Naive thymus-derived CD8-positive, alpha-beta T cell (primary cell): ENCODE data around the gene SEMA4G. TPM values are rescaled to one million over a fixed set of nuclear protein-coding genes. Genes with fewer than 3 reads are reported as not detected.
"Not testable (repeated sequence)": the region's sequence is repeated elsewhere in the genome, so short reads cannot be mapped to it uniquely, and the experiment has no call there.

Experiments used
- ATAC-seq, 2 donors: fragments of 150-1000 bp; cut with Tn5 transposase in 1 of 2; sonication (Bioruptor Pico), chemical (Tn5 transposase) in 1 of 2; 1 replicate in 1 of 2; 2 replicates in 1 of 2; pipeline ENCODE4 v1.10.0; 2021; ENCODE audit warnings: mild to moderate bottlenecking in 2 of 2, moderate library complexity in 2 of 2
- POLR2A ChIA-PET: fragments of 350-600 bp; sonication (Branson Sonifier 250); formaldehyde crosslinking; loops from one replicate; lab custom pipeline; 2021; ENCODE audit warnings: antibody characterized with exemption; lab: Charles Lee
- DNase-seq, 10 donors: peaks; one replicate each; pipeline versions ENCODE4 v3.0.0 to v3.0.0-alpha.2; 2020 to 2022
- H3K27ac Mint-ChIP-seq, 10 donors: one replicate each; pipeline ENCODE4 v1.8.0; 2020 to 2022; ENCODE audit warnings: mild to moderate bottlenecking in 10 of 10, mixed read lengths in 10 of 10, moderate library complexity in 4 of 10, inconsistent platforms in 1 of 10
- H3K27me3 Mint-ChIP-seq, 5 donors: one replicate each; pipeline ENCODE4 v1.8.0; 2021 to 2022; ENCODE audit warnings: mixed read lengths in 5 of 5
- H3K36me3 Mint-ChIP-seq, 3 donors: one replicate each; pipeline ENCODE4 v1.8.0; 2020 to 2022; ENCODE audit warnings: mixed read lengths in 3 of 3, mild to moderate bottlenecking in 2 of 3, inconsistent platforms in 1 of 3
- H3K4me1 Mint-ChIP-seq, 4 donors: one replicate each; pipeline ENCODE4 v1.8.0; 2021 to 2022; ENCODE audit warnings: mixed read lengths in 4 of 4
- H3K4me3 Mint-ChIP-seq, 10 donors: one replicate each; pipeline ENCODE4 v1.8.0; 2020 to 2022; ENCODE audit warnings: mild to moderate bottlenecking in 10 of 10, mixed read lengths in 10 of 10, moderate library complexity in 6 of 10, inconsistent platforms in 1 of 10
- H3K9me3 Mint-ChIP-seq, 9 donors: one replicate each; pipeline ENCODE4 v1.8.0; 2020 to 2022; ENCODE audit warnings: mixed read lengths in 9 of 9, mild to moderate bottlenecking in 3 of 9, inconsistent platforms in 1 of 9, moderate library complexity in 1 of 9
- polyA plus RNA-seq, 3 donors: library from polyadenylated mRNA; unstranded; fragments of 300-500 nt; fragmentation: Illumina TruSeq; gene quantifications; one replicate each; pipeline ENCODE4 v1.2.3, GENCODE V29; 2021
- total RNA-seq, 8 experiments: library from RNA in 2 of 8; stranded (reverse) in 2 of 8; gene quantifications; one replicate each; pipeline ENCODE4 v1.2.3 and lab custom pipeline; 2021 to 2026

Gene SEMA4G
- total and polyA plus RNA-seq, 5 experiments from 2014 or later: 0.14 to 2.0 (median 1.6) TPM; not detected in 2

GRCh38 chr10:100972115-100972903 lies 3.0 kb downstream of the SEMA4G start:
- Mint-ChIP-seq H3K4me3 (no peak overlapping the region), H3K4me1 (peaks cover 6 to 28% (median 13%) of the 10 kb centered on the region in 4 donors), H3K36me3 (peaks cover 0 to 8% (median 0%) of the 10 kb centered on the region in 3 donors), H3K9me3 (no peaks in the 10 kb centered on the region), H3K27ac (peak overlapping the region in 1 of 10 donors; percentile 48), H3K27me3 (no peaks in the 10 kb centered on the region)
- DNase-seq (no peak), ATAC-seq (no peak)
- POLR2A ChIA-PET: no interaction called here

GRCh38 chr10:100972904-100973535 lies 3.7 kb downstream of the SEMA4G start:
- Mint-ChIP-seq H3K27me3 (no peaks in the 10 kb centered on the region), H3K4me1 (peaks cover 6 to 28% (median 12%) of the 10 kb centered on the region in 4 donors), H3K36me3 (peaks cover 0 to 6% (median 0%) of the 10 kb centered on the region in 3 donors), H3K4me3 (no peak overlapping the region), H3K27ac (peak overlapping the region in 1 of 10 donors; percentile 48), H3K9me3 (no peaks in the 10 kb centered on the region)
- ATAC-seq (no peak), DNase-seq (no peak)
- POLR2A ChIA-PET: interaction anchor here (0.6 kb wide), 1 partner anchor 500 kb away, joined by 3 read pairs; no protein-coding TSS in a partner anchor

- DNase-seq, H3K27ac Mint-ChIP-seq, H3K27me3 Mint-ChIP-seq, ATAC-seq, H3K9me3 Mint-ChIP-seq, H3K4me3 Mint-ChIP-seq: not testable (repeated sequence)
- Mint-ChIP-seq H3K4me1 (peaks cover 0 to 11% (median 3%) of the 10 kb centered on the region in 4 donors), H3K36me3 (peaks cover 0 to 17% (median 0%) of the 10 kb centered on the region in 3 donors)
- POLR2A ChIA-PET: interaction anchor here (1.2 to 1.5 kb wide), 2 partner anchors 11 to 24 kb away, joined by 4 read pairs; partner anchors contain the start of genes LZTS2, MRPL43 and TWNK
These were observed 6.1 kb downstream of the SEMA4G start for GRCh38 chr10:100975397-100975796.

- Mint-ChIP-seq H3K27ac (peak overlapping the region in 5 of 10 donors; percentile 6 to 83 (median 67)), H3K27me3 (no peaks in the 10 kb centered on the region), H3K9me3 (no peaks in the 10 kb centered on the region), H3K4me1 (peaks cover 0 to 11% (median 0%) of the 10 kb centered on the region in 4 donors), H3K36me3 (peaks cover 0 to 29% (median 3%) of the 10 kb centered on the region in 3 donors), H3K4me3 (no peak overlapping the region)
- ATAC-seq (no peak), DNase-seq (no peak)
- POLR2A ChIA-PET: no interaction called here
These were observed 7.6 kb downstream of the SEMA4G start for GRCh38 chr10:100976906-100977305.

- no peak for DNase-seq
- peaks cover 0 to 35% (median 7%) of the 10 kb centered on the region in 3 donors for H3K36me3 Mint-ChIP-seq
- POLR2A ChIA-PET: no interaction called here
- H3K27me3 Mint-ChIP-seq: no peaks in the 10 kb centered on the region
- H3K27ac Mint-ChIP-seq: peak overlapping the region in 2 of 10 donors; percentile 33 to 83
- H3K4me3 Mint-ChIP-seq: no peak overlapping the region
- peaks cover 0 to 11% (median 0%) of the 10 kb centered on the region in 4 donors for H3K4me1 Mint-ChIP-seq
- no peaks in the 10 kb centered on the region for H3K9me3 Mint-ChIP-seq
- no peak for ATAC-seq
These were observed 8.1 kb downstream of the SEMA4G start for GRCh38 chr10:100977436-100977835.

GRCh38 chr10:100978121-100978900 lies 9.0 kb downstream of the SEMA4G start:
- POLR2A ChIA-PET: no interaction called here
- ATAC-seq: no peak
- peaks cover 0 to 39% (median 10%) of the 10 kb centered on the region in 3 donors for H3K36me3 Mint-ChIP-seq
- peaks cover 0 to 11% (median 0%) of the 10 kb centered on the region in 4 donors for H3K4me1 Mint-ChIP-seq
- no peaks in the 10 kb centered on the region for H3K9me3 Mint-ChIP-seq
- no peaks in the 10 kb centered on the region for H3K27me3 Mint-ChIP-seq
- DNase-seq: no peak
- H3K27ac Mint-ChIP-seq: peak overlapping the region in 1 of 10 donors; percentile 65
- H3K4me3 Mint-ChIP-seq: no peak overlapping the region

- Mint-ChIP-seq H3K27me3 (no peaks in the 10 kb centered on the region), H3K4me3 (no peak overlapping the region), H3K27ac (peak overlapping the region in 1 of 10 donors; percentile 65), H3K4me1 (peaks cover 0 to 11% (median 0%) of the 10 kb centered on the region in 4 donors), H3K36me3 (peaks cover 0 to 39% (median 10%) of the 10 kb centered on the region in 3 donors), H3K9me3 (no peaks in the 10 kb centered on the region)
- no peak for ATAC-seq
- DNase-seq: no peak
- POLR2A ChIA-PET: interaction anchor here (1.3 kb wide), 1 partner anchor 10 kb away, joined by 3 read pairs; the partner anchor contains the start of gene SEMA4G
These were observed 9.5 kb downstream of the SEMA4G start for GRCh38 chr10:100978901-100979195.

- ATAC-seq: no peak
- H3K9me3 Mint-ChIP-seq: no peaks in the 10 kb centered on the region
- DNase-seq: no peak
- H3K27me3 Mint-ChIP-seq: no peaks in the 10 kb centered on the region
- H3K36me3 Mint-ChIP-seq: peaks cover 0 to 46% (median 13%) of the 10 kb centered on the region in 3 donors
- H3K4me1 Mint-ChIP-seq: peaks cover 0 to 13% (median 1%) of the 10 kb centered on the region in 4 donors
- no peak overlapping the region for H3K4me3 Mint-ChIP-seq
- peak overlapping the region in 1 of 10 donors; percentile 72 for H3K27ac Mint-ChIP-seq
- POLR2A ChIA-PET: interaction anchor here (0.8 to 1.3 kb wide), 3 partner anchors 11 to 36 kb away, joined by 3 read pairs; partner anchors contain the start of gene SEMA4G
These were observed 10.5 kb downstream of the SEMA4G start for GRCh38 chr10:100979791-100980272.

- DNase-seq (no peak), ATAC-seq (no peak)
- Mint-ChIP-seq H3K27me3 (no peaks in the 10 kb centered on the region), H3K4me3 (no peak overlapping the region), H3K4me1 (peaks cover 1 to 13% (median 3%) of the 10 kb centered on the region in 4 donors), H3K36me3 (peaks cover 0 to 46% (median 13%) of the 10 kb centered on the region in 3 donors), H3K27ac (peak overlapping the region in 1 of 10 donors; percentile 72), H3K9me3 (no peaks in the 10 kb centered on the region)
- POLR2A ChIA-PET: no interaction called here
These were observed 11.0 kb downstream of the SEMA4G start for GRCh38 chr10:100980311-100980710.

- no peaks in the 10 kb centered on the region for H3K27me3 Mint-ChIP-seq
- no peak overlapping the region for H3K27ac Mint-ChIP-seq
- ATAC-seq: no peak
- peaks cover 5 to 16% (median 7%) of the 10 kb centered on the region in 4 donors for H3K4me1 Mint-ChIP-seq
- H3K9me3 Mint-ChIP-seq: no peaks in the 10 kb centered on the region
- no peak for DNase-seq
- H3K36me3 Mint-ChIP-seq: peaks cover 0 to 46% (median 13%) of the 10 kb centered on the region in 3 donors
- POLR2A ChIA-PET: no interaction called here
- H3K4me3 Mint-ChIP-seq: no peak overlapping the region
These were observed 11.4 kb downstream of the SEMA4G start for GRCh38 chr10:100980711-100981110.

- POLR2A ChIA-PET: no interaction called here
- no peaks in the 10 kb centered on the region for H3K9me3 Mint-ChIP-seq
- peaks cover 0 to 46% (median 13%) of the 10 kb centered on the region in 3 donors for H3K36me3 Mint-ChIP-seq
- no peak overlapping the region for H3K4me3 Mint-ChIP-seq
- no peak for DNase-seq
- ATAC-seq: no peak
- H3K27me3 Mint-ChIP-seq: no peaks in the 10 kb centered on the region
- peaks cover 10 to 15% (median 12%) of the 10 kb centered on the region in 4 donors for H3K4me1 Mint-ChIP-seq
- peak overlapping the region in 1 of 10 donors; percentile 11 for H3K27ac Mint-ChIP-seq
These were observed 12.0 kb downstream of the SEMA4G start for GRCh38 chr10:100981178-100981772.
